ENCODE results near the gene CDK17.

DNA sequence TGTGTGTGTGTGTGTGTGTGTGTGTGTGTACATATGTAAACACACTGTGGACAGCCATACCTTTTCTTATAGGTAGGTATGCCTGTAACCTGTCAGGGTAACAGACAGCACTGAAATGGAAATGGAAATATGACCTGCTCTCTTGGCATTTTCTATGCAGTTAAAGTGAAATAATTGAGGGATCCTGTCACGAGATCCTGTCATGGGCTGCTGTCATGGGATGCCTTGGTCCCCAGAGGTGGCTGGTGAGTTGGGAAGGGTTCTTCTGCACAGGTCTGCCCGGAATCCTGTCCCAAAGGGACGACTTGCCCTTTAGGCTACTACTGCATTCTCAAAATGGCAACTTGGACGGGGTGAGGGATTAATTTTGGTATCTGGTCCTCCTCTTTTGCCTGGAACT, 158.8 kb downstream of the CDK17 start:
- TF ChIP-seq, protein P1, sequence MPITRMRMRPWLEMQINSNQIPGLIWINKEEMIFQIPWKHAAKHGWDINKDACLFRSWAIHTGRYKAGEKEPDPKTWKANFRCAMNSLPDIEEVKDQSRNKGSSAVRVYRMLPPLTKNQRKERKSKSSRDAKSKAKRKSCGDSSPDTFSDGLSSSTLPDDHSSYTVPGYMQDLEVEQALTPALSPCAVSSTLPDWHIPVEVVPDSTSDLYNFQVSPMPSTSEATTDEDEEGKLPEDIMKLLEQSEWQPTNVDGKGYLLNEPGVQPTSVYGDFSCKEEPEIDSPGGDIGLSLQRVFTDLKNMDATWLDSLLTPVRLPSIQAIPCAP (CRISPR knock-in tag; IDR thresholded peaks at IDR 0.05; ENCODE audit: borderline replicate concordance): no peak
- TF ChIP-seq SETDB1 (IDR thresholded peaks at IDR 0.05; ENCODE audit: low read length): no peak
- TF ChIP-seq, protein P2, sequence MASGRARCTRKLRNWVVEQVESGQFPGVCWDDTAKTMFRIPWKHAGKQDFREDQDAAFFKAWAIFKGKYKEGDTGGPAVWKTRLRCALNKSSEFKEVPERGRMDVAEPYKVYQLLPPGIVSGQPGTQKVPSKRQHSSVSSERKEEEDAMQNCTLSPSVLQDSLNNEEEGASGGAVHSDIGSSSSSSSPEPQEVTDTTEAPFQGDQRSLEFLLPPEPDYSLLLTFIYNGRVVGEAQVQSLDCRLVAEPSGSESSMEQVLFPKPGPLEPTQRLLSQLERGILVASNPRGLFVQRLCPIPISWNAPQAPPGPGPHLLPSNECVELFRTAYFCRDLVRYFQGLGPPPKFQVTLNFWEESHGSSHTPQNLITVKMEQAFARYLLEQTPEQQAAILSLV (tag; IDR thresholded peaks at IDR 0.05): no peak
- no peak for TF ChIP-seq FOXP1 (CRISPR knock-in tag; IDR thresholded peaks at IDR 0.05)
- no peak for TF ChIP-seq SIN3A (IDR thresholded peaks at IDR 0.05; ENCODE audit: borderline replicate concordance in 2 of 2, control insufficient read depth in 1 of 2, low read depth in 2 of 2, low read length in 2 of 2)
- no peak for TF ChIP-seq RAD51 (IDR thresholded peaks at IDR 0.05; ENCODE audit: borderline replicate concordance, low read depth)
- TF ChIP-seq ZNF431 (CRISPR knock-in tag; IDR thresholded peaks at IDR 0.05): no peak
- no peak for TF ChIP-seq POLR3A (IDR thresholded peaks at IDR 0.05; ENCODE audit: borderline replicate concordance, extremely low read depth, insufficient read depth, insufficient read length)
- no peak for TF ChIP-seq POLR2A (conservative IDR thresholded peaks at IDR 0.05)
- TF ChIP-seq CHD2 (IDR thresholded peaks at IDR 0.05; ENCODE audit: low read depth, low read length): no peak
- TF ChIP-seq, protein P3, sequence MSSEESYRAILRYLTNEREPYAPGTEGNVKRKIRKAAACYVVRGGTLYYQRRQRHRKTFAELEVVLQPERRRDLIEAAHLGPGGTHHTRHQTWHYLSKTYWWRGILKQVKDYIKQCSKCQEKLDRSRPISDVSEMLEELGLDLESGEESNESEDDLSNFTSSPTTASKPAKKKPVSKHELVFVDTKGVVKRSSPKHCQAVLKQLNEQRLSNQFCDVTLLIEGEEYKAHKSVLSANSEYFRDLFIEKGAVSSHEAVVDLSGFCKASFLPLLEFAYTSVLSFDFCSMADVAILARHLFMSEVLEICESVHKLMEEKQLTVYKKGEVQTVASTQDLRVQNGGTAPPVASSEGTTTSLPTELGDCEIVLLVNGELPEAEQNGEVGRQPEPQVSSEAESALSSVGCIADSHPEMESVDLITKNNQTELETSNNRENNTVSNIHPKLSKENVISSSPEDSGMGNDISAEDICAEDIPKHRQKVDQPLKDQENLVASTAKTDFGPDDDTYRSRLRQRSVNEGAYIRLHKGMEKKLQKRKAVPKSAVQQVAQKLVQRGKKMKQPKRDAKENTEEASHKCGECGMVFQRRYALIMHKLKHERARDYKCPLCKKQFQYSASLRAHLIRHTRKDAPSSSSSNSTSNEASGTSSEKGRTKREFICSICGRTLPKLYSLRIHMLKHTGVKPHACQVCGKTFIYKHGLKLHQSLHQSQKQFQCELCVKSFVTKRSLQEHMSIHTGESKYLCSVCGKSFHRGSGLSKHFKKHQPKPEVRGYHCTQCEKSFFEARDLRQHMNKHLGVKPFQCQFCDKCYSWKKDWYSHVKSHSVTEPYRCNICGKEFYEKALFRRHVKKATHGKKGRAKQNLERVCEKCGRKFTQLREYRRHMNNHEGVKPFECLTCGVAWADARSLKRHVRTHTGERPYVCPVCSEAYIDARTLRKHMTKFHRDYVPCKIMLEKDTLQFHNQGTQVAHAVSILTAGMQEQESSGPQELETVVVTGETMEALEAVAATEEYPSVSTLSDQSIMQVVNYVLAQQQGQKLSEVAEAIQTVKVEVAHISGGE (CRISPR knock-in tag; IDR thresholded peaks at IDR 0.05): no peak

All from K562 (cell line).